ENCODE data around the gene SETD3. TPM values are rescaled to one million over a fixed set of nuclear protein-coding genes. Genes with fewer than 3 reads are reported as not detected.

SETD3 gene
- polyA plus RNA-seq, 1 donor from 2014 or later, result 49.6 TPM

- H2AFZ ChIP-seq (ENCODE audit: low read depth, low read length), result no peak overlapping the region
- no peak overlapping the region for H3K27ac ChIP-seq (ENCODE audit: low read length)
- H3K9me2 ChIP-seq (ENCODE audit: insufficient read depth, low read length), result no peaks in the 10 kb centered on the region
- no peaks in the 10 kb centered on the region for H3K9me3 ChIP-seq (ENCODE audit: low read length)
- H3K27me3 ChIP-seq (ENCODE audit: insufficient read depth, low read depth, low read length), result no peaks in the 10 kb centered on the region
- no peak overlapping the region for H3K4me3 ChIP-seq (ENCODE audit: low read length)
- TF ChIP-seq MXI1 (conservative IDR thresholded peaks at IDR 0.05; ENCODE audit: poor library complexity, severe bottlenecking), result no peak
- no peak for TF ChIP-seq CTCF (IDR thresholded peaks at IDR 0.05; ENCODE audit: poor library complexity, severe bottlenecking)
- TF ChIP-seq TAF1 (IDR thresholded peaks at IDR 0.05; ENCODE audit: low read depth), result no peak
- TF ChIP-seq SMC3 (conservative IDR thresholded peaks at IDR 0.05; ENCODE audit: poor library complexity), result no peak
- TF ChIP-seq POLR2AphosphoS5 (IDR thresholded peaks at IDR 0.05), result no peak
- no peak for TF ChIP-seq EZH2 (IDR thresholded peaks at IDR 0.05; ENCODE audit: borderline replicate concordance, insufficient read depth, low read length, poor library complexity, severe bottlenecking)
- TF ChIP-seq REST (IDR thresholded peaks at IDR 0.05; ENCODE audit: borderline replicate concordance), result no peak
- TF ChIP-seq RAD21 (conservative IDR thresholded peaks at IDR 0.05), result no peak
- no peak for TF ChIP-seq EP300 (conservative IDR thresholded peaks at IDR 0.05; ENCODE audit: poor library complexity, severe bottlenecking)
- no peaks in the 10 kb centered on the region for H4K20me1 ChIP-seq (ENCODE audit: insufficient read depth)
- H3K36me3 ChIP-seq (ENCODE audit: insufficient read depth, low read length), result no peaks in the 10 kb centered on the region
- H3K9ac ChIP-seq (ENCODE audit: low read length), result no peak overlapping the region
- H3F3A ChIP-seq (ENCODE audit: insufficient read depth, low read length, poor library complexity, severe bottlenecking), result no peaks in the 10 kb centered on the region
- H3K4me2 ChIP-seq (ENCODE audit: low read length), result no peak overlapping the region
- H3K79me2 ChIP-seq (replicated peaks; ENCODE audit: insufficient read depth, low read length), result peaks cover 53% of the 10 kb centered on the region
Measured at GRCh38 chr14:99472937-99473336, 7.7 kb downstream of the SETD3 start.

GRCh38 chr14:99471731-99472130 lies 8.9 kb downstream of the SETD3 start:
- no peaks in the 10 kb centered on the region for H3F3A ChIP-seq (ENCODE audit: insufficient read depth, low read length, poor library complexity, severe bottlenecking)
- H3K9me2 ChIP-seq (ENCODE audit: insufficient read depth, low read length), result no peaks in the 10 kb centered on the region
- H2AFZ ChIP-seq (ENCODE audit: low read depth, low read length), result no peak overlapping the region
- H3K9me3 ChIP-seq (ENCODE audit: low read length), result no peaks in the 10 kb centered on the region
- H3K4me3 ChIP-seq (ENCODE audit: low read length), result no peak overlapping the region
- no peak overlapping the region for H3K4me2 ChIP-seq (ENCODE audit: low read length)
- H3K36me3 ChIP-seq (ENCODE audit: insufficient read depth, low read length), result no peaks in the 10 kb centered on the region
- H4K20me1 ChIP-seq (ENCODE audit: insufficient read depth), result no peaks in the 10 kb centered on the region
- no peak for TF ChIP-seq CTCF (IDR thresholded peaks at IDR 0.05; ENCODE audit: poor library complexity, severe bottlenecking)
- no peak for TF ChIP-seq SMC3 (conservative IDR thresholded peaks at IDR 0.05; ENCODE audit: poor library complexity)
- TF ChIP-seq EP300 (conservative IDR thresholded peaks at IDR 0.05; ENCODE audit: poor library complexity, severe bottlenecking), result no peak
- TF ChIP-seq POLR2AphosphoS5 (IDR thresholded peaks at IDR 0.05), result no peak
- TF ChIP-seq TAF1 (IDR thresholded peaks at IDR 0.05; ENCODE audit: low read depth), result no peak
- TF ChIP-seq REST (IDR thresholded peaks at IDR 0.05; ENCODE audit: borderline replicate concordance), result no peak
- no peak for TF ChIP-seq MXI1 (conservative IDR thresholded peaks at IDR 0.05; ENCODE audit: poor library complexity, severe bottlenecking)
- TF ChIP-seq RAD21 (conservative IDR thresholded peaks at IDR 0.05), result no peak
- TF ChIP-seq EZH2 (IDR thresholded peaks at IDR 0.05; ENCODE audit: borderline replicate concordance, insufficient read depth, low read length, poor library complexity, severe bottlenecking), result no peak
- no peak overlapping the region for H3K9ac ChIP-seq (ENCODE audit: low read length)
- H3K79me2 ChIP-seq (replicated peaks; ENCODE audit: insufficient read depth, low read length), result peaks cover 48% of the 10 kb centered on the region
- no peak overlapping the region for H3K27ac ChIP-seq (ENCODE audit: low read length)
- no peaks in the 10 kb centered on the region for H3K27me3 ChIP-seq (ENCODE audit: insufficient read depth, low read depth, low read length)
